ENCODE data around the gene NHSL1. TPM values are rescaled to one million over a fixed set of nuclear protein-coding genes. Genes with fewer than 3 reads are reported as not detected.
"Not testable (repeated sequence)": the region's sequence is repeated elsewhere in the genome, so short reads cannot be mapped to it uniquely, and the experiment has no call there.

Gene NHSL1
- polyA plus RNA-seq, 1 experiment: 10.5 TPM

GRCh38 chr6:138428944-138429598 is 70.2 kb downstream of the NHSL1 start:
- H3K27me3 ChIP-seq (ENCODE audit: control insufficient read depth, insufficient read depth, low read length): no peaks in the 10 kb centered on the region
- peak; percentile 41 for DNase-seq (ENCODE audit: low read depth, low spot score)

GRCh38 chr6:138427701-138428100 is 71.6 kb downstream of the NHSL1 start:
- Histone ChIP-seq H3K4me3 (ENCODE audit: low read depth, low read length) (no peak overlapping the region), H3K27me3 (ENCODE audit: control insufficient read depth, insufficient read depth, low read length) (no peaks in the 10 kb centered on the region), H3K27ac (ENCODE audit: low read depth, low read length) (no peak overlapping the region), H3K9me3 (ENCODE audit: control insufficient read depth, insufficient read depth, low read length) (no peaks in the 10 kb centered on the region)
- ChIA-PET POLR2A (interaction anchor here (0.6 kb wide), 1 partner anchor 9 kb away, joined by 7 read pairs; no protein-coding TSS in a partner anchor), CTCF (interaction anchor here (0.9 to 4.0 kb wide), 14 partner anchors 14 to 342 kb away, joined by 3 to 33 read pairs (median 6); no protein-coding TSS in a partner anchor)
- no peak for TF ChIP-seq CTCF (IDR thresholded peaks at IDR 0.05; ENCODE audit: low read depth, low read length)
- no peak for DNase-seq (ENCODE audit: low read depth, low spot score)

More at GRCh38 chr6:138428944-138429598, 70.2 kb downstream of the NHSL1 start:
- Histone ChIP-seq H3K4me3 (ENCODE audit: low read depth, low read length) (no peak overlapping the region), H3K9me3 (ENCODE audit: control insufficient read depth, insufficient read depth, low read length) (no peaks in the 10 kb centered on the region), H3K27ac (ENCODE audit: low read depth, low read length) (no peak overlapping the region)
- peak; percentile 62 for TF ChIP-seq CTCF (IDR thresholded peaks at IDR 0.05; ENCODE audit: low read depth, low read length)
- ChIA-PET POLR2A (no interaction called here), CTCF (interaction anchor here (0.5 to 4.2 kb wide), 37 partner anchors 11 to 559 kb away, joined by 3 to 33 read pairs (median 4); partner anchors contain the start of gene REPS1)

GRCh38 chr6:138426500-138427123 is 72.7 kb downstream of the NHSL1 start:
- H3K27ac ChIP-seq (ENCODE audit: low read depth, low read length): no peak overlapping the region
- no peaks in the 10 kb centered on the region for H3K9me3 ChIP-seq (ENCODE audit: control insufficient read depth, insufficient read depth, low read length)
- TF ChIP-seq CTCF (IDR thresholded peaks at IDR 0.05; ENCODE audit: low read depth, low read length): no peak
- no peak overlapping the region for H3K4me3 ChIP-seq (ENCODE audit: low read depth, low read length)
- ChIA-PET CTCF (interaction anchor here (0.6 to 4.0 kb wide), 10 partner anchors 83 to 340 kb away, joined by 3 to 33 read pairs (median 4); no protein-coding TSS in a partner anchor), POLR2A (no interaction called here)
- DNase-seq (ENCODE audit: low read depth, low spot score): no peak
- no peaks in the 10 kb centered on the region for H3K27me3 ChIP-seq (ENCODE audit: control insufficient read depth, insufficient read depth, low read length)

- H3K9me3 ChIP-seq (ENCODE audit: control insufficient read depth, insufficient read depth, low read length); H3K4me3 ChIP-seq (ENCODE audit: low read depth, low read length); H3K27ac ChIP-seq (ENCODE audit: low read depth, low read length); H3K27me3 ChIP-seq (ENCODE audit: control insufficient read depth, insufficient read depth, low read length); POLR2A ChIA-PET; DNase-seq (ENCODE audit: low read depth, low spot score): not testable (repeated sequence)
- CTCF ChIA-PET: interaction anchor here (0.9 to 1.7 kb wide), 3 partner anchors 92 to 309 kb away, joined by 3 to 5 read pairs (median 4); no protein-coding TSS in a partner anchor
These were observed 74.0 kb downstream of the NHSL1 start for GRCh38 chr6:138425256-138425655.

GRCh38 chr6:138424004-138424904 is 75.0 kb downstream of the NHSL1 start:
- no peak for TF ChIP-seq CTCF (IDR thresholded peaks at IDR 0.05; ENCODE audit: low read depth, low read length)
- DNase-seq (ENCODE audit: low read depth, low spot score): no peak
- POLR2A ChIA-PET: interaction anchor here (0.6 kb wide), 1 partner anchor 115 kb away, joined by 4 read pairs; no protein-coding TSS in a partner anchor
- no peak overlapping the region for H3K27ac ChIP-seq (ENCODE audit: low read depth, low read length)
- no peaks in the 10 kb centered on the region for H3K27me3 ChIP-seq (ENCODE audit: control insufficient read depth, insufficient read depth, low read length)
- CTCF ChIA-PET: interaction anchor here (0.6 to 1.3 kb wide), 3 partner anchors 17 to 338 kb away, joined by 3 to 5 read pairs (median 4); no protein-coding TSS in a partner anchor
- H3K9me3 ChIP-seq (ENCODE audit: control insufficient read depth, insufficient read depth, low read length): no peaks in the 10 kb centered on the region
- H3K4me3 ChIP-seq (ENCODE audit: low read depth, low read length): no peak overlapping the region

Data from AG04450 (cell line).